HepG2 (cell line): ENCODE results near the gene IQGAP3.

Experiments
- HCFC1 ChIP-seq: fragments of 150-350 bp; IDR thresholded peaks from 2 replicates; pipeline ENCODE4 v1.6.1; 2014; ENCODE audit warnings: low read depth, low read length
- KDM4B ChIP-seq: sonication (generic); formaldehyde crosslinking; IDR thresholded peaks from 2 replicates; pipeline ENCODE4 v1.4.0; 2020; ENCODE audit warnings: missing genetic modification reagents
- POLR2AphosphoS5 ChIP-seq: IDR thresholded peaks from 2 replicates; pipeline ENCODE4 v1.6.1; 2012; ENCODE audit warnings: low read depth, low read length
- YY1 ChIP-seq: IDR thresholded peaks from 2 replicates; pipeline ENCODE4 v1.6.1; 2011; ENCODE audit warnings: low read length, low read depth, moderate library complexity, mild to moderate bottlenecking; ENCODE audit not compliant: insufficient read depth, insufficient replicate concordance
- ZNF660 ChIP-seq: sonication (generic); formaldehyde crosslinking; IDR thresholded peaks from 2 replicates; pipeline ENCODE4 v1.5.1; 2020; ENCODE audit warnings: mild to moderate bottlenecking, low read depth, missing genetic modification reagents, borderline replicate concordance
- TF ChIP-seq, protein P1 (sequence below): sonication (generic); formaldehyde crosslinking; IDR thresholded peaks from 2 replicates; pipeline ENCODE4 v1.5.0; 2020; ENCODE audit warnings: mild to moderate bottlenecking, missing genetic modification reagents, moderate library complexity
- TF ChIP-seq, protein P2 (sequence below): sonication (generic); formaldehyde crosslinking; IDR thresholded peaks from 2 replicates; pipeline ENCODE4 v1.5.1; 2020; ENCODE audit warnings: mild to moderate bottlenecking, missing genetic modification reagents, moderate library complexity
- TF ChIP-seq, protein P3 (sequence below): sonication (generic); formaldehyde crosslinking; IDR thresholded peaks from 2 replicates; pipeline ENCODE4 v1.4.0; 2020; ENCODE audit warnings: low read depth, missing genetic modification reagents
- TF ChIP-seq, protein P4 (sequence below), 2 experiments: IDR thresholded peaks; 2 replicates each; pipeline ENCODE4 v1.6.1; 2011 to 2012; ENCODE audit warnings: low read length in 2 of 2, borderline replicate concordance in 1 of 2, low read depth in 1 of 2, mild to moderate bottlenecking in 1 of 2, moderate library complexity in 1 of 2

DNA sequence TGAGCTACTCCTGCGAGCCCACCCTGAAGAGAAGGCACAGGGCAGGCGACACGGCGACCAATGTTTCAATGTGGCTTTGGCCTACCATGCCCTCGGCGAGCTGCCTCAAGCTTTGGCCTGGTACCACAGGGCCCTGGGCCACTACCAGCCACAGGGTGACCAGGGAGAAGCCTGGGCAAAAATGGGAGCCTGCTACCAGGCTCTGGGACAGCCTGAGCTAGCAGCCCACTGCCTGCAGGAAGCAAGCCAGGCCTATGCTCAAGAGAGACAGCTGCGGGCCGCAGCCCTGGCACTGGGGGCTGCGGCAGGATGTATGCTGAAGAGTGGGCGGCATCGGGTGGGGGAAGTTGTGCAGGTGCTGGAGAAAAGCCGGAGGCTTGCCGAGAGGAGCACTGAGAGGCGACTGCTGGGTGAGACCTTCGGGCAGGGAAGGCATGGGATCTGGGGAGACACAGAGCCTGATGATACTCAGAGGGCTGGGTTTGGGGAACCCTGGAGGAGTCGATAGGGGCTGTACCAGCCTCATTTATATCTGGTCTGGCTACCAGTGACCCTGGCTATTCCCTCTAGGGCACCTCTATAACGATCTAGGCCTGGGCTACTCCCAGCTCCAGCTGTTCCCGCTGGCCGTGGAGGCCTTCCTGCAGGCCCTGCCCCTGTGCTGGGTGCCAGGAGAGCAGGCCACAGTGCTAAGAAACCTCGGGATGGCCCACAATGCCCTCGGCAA is 9.5 kb upstream of the IQGAP3 start:
- TF ChIP-seq, protein P1, sequence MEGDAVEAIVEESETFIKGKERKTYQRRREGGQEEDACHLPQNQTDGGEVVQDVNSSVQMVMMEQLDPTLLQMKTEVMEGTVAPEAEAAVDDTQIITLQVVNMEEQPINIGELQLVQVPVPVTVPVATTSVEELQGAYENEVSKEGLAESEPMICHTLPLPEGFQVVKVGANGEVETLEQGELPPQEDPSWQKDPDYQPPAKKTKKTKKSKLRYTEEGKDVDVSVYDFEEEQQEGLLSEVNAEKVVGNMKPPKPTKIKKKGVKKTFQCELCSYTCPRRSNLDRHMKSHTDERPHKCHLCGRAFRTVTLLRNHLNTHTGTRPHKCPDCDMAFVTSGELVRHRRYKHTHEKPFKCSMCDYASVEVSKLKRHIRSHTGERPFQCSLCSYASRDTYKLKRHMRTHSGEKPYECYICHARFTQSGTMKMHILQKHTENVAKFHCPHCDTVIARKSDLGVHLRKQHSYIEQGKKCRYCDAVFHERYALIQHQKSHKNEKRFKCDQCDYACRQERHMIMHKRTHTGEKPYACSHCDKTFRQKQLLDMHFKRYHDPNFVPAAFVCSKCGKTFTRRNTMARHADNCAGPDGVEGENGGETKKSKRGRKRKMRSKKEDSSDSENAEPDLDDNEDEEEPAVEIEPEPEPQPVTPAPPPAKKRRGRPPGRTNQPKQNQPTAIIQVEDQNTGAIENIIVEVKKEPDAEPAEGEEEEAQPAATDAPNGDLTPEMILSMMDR, result no peak
- TF ChIP-seq, protein P2, sequence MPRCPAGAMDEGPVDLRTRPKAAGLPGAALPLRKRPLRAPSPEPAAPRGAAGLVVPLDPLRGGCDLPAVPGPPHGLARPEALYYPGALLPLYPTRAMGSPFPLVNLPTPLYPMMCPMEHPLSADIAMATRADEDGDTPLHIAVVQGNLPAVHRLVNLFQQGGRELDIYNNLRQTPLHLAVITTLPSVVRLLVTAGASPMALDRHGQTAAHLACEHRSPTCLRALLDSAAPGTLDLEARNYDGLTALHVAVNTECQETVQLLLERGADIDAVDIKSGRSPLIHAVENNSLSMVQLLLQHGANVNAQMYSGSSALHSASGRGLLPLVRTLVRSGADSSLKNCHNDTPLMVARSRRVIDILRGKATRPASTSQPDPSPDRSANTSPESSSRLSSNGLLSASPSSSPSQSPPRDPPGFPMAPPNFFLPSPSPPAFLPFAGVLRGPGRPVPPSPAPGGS (CRISPR knock-in tag), result no peak
- TF ChIP-seq YY1 (no peak), ZNF660 (CRISPR knock-in tag) (no peak), HCFC1 (no peak), KDM4B (CRISPR knock-in tag) (no peak), POLR2AphosphoS5 (no peak)
- TF ChIP-seq, protein P3, sequence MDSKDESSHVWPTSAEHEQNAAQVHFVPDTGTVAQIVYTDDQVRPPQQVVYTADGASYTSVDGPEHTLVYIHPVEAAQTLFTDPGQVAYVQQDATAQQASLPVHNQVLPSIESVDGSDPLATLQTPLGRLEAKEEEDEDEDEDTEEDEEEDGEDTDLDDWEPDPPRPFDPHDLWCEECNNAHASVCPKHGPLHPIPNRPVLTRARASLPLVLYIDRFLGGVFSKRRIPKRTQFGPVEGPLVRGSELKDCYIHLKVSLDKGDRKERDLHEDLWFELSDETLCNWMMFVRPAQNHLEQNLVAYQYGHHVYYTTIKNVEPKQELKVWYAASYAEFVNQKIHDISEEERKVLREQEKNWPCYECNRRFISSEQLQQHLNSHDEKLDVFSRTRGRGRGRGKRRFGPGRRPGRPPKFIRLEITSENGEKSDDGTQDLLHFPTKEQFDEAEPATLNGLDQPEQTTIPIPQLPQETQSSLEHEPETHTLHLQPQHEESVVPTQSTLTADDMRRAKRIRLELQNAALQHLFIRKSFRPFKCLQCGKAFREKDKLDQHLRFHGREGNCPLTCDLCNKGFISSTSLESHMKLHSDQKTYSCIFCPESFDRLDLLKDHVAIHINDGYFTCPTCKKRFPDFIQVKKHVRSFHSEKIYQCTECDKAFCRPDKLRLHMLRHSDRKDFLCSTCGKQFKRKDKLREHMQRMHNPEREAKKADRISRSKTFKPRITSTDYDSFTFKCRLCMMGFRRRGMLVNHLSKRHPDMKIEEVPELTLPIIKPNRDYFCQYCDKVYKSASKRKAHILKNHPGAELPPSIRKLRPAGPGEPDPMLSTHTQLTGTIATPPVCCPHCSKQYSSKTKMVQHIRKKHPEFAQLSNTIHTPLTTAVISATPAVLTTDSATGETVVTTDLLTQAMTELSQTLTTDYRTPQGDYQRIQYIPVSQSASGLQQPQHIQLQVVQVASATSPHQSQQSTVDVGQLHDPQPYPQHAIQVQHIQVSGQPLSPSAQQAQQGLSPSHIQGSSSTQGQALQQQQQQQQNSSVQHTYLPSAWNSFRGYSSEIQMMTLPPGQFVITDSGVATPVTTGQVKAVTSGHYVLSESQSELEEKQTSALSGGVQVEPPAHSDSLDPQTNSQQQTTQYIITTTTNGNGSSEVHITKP (CRISPR knock-in tag), result no peak
- TF ChIP-seq, protein P4, sequence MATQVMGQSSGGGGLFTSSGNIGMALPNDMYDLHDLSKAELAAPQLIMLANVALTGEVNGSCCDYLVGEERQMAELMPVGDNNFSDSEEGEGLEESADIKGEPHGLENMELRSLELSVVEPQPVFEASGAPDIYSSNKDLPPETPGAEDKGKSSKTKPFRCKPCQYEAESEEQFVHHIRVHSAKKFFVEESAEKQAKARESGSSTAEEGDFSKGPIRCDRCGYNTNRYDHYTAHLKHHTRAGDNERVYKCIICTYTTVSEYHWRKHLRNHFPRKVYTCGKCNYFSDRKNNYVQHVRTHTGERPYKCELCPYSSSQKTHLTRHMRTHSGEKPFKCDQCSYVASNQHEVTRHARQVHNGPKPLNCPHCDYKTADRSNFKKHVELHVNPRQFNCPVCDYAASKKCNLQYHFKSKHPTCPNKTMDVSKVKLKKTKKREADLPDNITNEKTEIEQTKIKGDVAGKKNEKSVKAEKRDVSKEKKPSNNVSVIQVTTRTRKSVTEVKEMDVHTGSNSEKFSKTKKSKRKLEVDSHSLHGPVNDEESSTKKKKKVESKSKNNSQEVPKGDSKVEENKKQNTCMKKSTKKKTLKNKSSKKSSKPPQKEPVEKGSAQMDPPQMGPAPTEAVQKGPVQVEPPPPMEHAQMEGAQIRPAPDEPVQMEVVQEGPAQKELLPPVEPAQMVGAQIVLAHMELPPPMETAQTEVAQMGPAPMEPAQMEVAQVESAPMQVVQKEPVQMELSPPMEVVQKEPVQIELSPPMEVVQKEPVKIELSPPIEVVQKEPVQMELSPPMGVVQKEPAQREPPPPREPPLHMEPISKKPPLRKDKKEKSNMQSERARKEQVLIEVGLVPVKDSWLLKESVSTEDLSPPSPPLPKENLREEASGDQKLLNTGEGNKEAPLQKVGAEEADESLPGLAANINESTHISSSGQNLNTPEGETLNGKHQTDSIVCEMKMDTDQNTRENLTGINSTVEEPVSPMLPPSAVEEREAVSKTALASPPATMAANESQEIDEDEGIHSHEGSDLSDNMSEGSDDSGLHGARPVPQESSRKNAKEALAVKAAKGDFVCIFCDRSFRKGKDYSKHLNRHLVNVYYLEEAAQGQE (IDR thresholded peaks at IDR 0.05; ENCODE audit: borderline replicate concordance in 1 of 2, low read depth in 1 of 2, low read length in 2 of 2), result no peak
